ENCODE results near the gene KLRD1. TPM values are rescaled to one million over a fixed set of nuclear protein-coding genes. Genes with fewer than 3 reads are reported as not detected.
"Not testable (repeated sequence)": the region's sequence is repeated elsewhere in the genome, so short reads cannot be mapped to it uniquely, and the experiment has no call there.

Gene KLRD1
- total RNA-seq, 4 donors from 2014 or later: 0.10 to 0.23 (median 0.21) TPM

DNA sequence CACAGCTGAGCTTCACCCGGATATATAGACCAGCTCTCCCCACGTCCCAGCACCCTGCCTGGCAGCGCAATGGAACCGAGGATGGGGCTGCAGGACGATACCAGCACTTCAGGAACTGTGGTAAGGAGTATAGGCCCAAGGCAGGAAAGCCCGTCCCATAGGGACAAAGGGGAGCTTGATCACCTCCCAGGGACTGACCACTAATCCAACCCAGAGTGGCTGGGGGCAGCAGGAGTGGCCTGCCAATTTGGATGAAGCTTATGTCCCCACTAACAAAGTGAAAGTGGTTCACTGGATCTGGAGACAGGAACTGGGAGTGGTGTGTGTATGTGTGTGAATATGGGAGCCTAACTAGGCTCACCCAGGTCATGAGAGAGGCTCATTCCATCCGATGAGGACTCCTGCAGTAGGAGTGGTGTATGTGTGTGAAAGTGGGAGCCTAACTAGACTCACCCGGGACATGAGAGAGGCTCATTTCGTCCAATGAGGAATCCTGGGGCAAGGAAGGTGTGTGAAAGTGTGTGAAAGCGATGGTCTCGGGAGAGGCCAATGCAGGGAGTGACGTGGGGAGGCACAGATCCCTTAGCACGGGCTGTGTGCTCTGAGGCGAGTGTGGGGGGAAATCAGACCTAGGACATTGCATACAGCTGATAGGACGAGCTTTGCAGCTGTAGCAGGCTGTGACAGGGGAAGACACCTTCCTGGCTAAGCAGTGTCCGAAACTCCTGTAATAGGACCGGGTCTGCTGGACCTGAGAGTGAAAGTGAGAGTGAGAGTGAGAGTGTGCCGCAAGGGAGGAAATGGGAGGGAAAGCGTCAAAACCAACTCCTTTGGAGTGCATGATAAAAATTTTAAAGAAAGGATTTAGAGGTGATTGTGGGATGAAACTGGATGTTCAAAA is 56.5 kb downstream of the KLRD1 start:
- Histone ChIP-seq H3K4me1 (peaks cover 6 to 36% of the 10 kb centered on the region in 2 donors), H3K9me3 (no peaks in the 10 kb centered on the region), H3K27me3 (no peaks in the 10 kb centered on the region), H3K27ac (peak overlapping the region; percentile 88 to 94 (median 90)), H3K4me3 (peak overlapping the region; percentile 79 to 90 (median 84)), H3K36me3 (no peaks in the 10 kb centered on the region)
- peak; percentile 16 to 49 for DNase-seq
- intact Hi-C loops (cut with DNase I; ENCODE audit: low total_unique reads) (loop anchor here (2.0 to 10.0 kb wide), 2 partner anchors 29 to 361 kb away; partner anchors contain the start of gene YBX3), in situ Hi-C loops (cut with MboI; ENCODE audit: low sequenced_read_pairs in 4 of 4) (no loop called here)
- ATAC-seq: peak; percentile 78 to 80
- TF ChIP-seq POLR2A (IDR thresholded peaks at IDR 0.05): peak in 1 of 2 donors; percentile 20
- no peak for TF ChIP-seq CTCF (IDR thresholded peaks at IDR 0.05 in 4 of 5, conservative IDR thresholded peaks at IDR 0.05 in 1 of 5)

DNA sequence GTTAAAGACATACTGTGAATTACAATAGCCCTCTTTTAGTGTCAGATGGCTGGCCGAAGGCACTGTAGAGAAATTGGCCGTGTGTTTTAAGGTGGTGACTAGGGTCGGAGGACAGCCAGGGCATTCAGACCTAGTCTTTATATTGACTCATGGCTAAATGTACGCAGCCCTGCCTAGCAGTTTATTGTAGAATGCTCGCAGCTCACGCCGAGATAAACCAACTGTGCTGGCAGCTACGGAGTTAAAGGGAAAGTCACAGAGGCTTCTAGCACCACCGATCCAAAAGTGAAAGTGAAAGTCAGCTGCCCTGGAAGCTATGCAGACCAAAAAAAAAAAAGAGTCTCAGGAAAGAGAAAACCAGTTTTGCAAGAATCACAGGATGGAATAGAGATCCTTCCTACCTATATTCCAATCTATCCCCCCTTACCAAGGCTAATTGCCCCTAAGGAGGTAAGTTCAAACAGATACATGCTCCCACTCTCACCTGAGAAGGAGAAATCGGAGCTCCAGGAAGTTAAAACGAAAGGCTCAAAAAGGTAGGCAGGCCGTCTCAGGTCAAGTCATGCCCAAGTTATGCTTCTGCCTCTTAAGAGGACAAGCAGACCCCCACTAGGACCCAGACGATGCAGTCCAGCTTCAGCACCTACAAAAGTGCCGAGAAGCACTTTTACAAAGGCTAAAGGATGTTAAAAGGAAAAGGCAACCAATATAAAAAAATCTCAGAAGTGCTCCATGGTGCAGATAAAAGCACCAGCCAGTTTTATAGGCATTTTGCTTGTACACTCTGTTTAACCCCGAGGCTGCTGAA is 57.3 kb downstream of the KLRD1 start:
- intact Hi-C loops (cut with DNase I; ENCODE audit: low total_unique reads): loop anchor here (2.0 to 10.0 kb wide), 2 partner anchors 28 to 360 kb away; partner anchors contain the start of gene YBX3
- Histone ChIP-seq H3K27me3 (no peaks in the 10 kb centered on the region), H3K4me3 (peak overlapping the region; percentile 79 to 90 (median 84)), H3K27ac (peak overlapping the region; percentile 88 to 94 (median 90)), H3K36me3 (no peaks in the 10 kb centered on the region), H3K9me3 (no peaks in the 10 kb centered on the region), H3K4me1 (peaks cover 6 to 36% of the 10 kb centered on the region in 2 donors)
- peak; percentile 30 to 56 for DNase-seq
- ATAC-seq: peak; percentile 81 to 86
- TF ChIP-seq POLR2A (IDR thresholded peaks at IDR 0.05) (peak in 1 of 2 donors; percentile 12), CTCF (IDR thresholded peaks at IDR 0.05 in 4 of 5, conservative IDR thresholded peaks at IDR 0.05 in 1 of 5) (no peak)
- in situ Hi-C loops (cut with MboI; ENCODE audit: low sequenced_read_pairs in 4 of 4): no loop called here

DNA sequence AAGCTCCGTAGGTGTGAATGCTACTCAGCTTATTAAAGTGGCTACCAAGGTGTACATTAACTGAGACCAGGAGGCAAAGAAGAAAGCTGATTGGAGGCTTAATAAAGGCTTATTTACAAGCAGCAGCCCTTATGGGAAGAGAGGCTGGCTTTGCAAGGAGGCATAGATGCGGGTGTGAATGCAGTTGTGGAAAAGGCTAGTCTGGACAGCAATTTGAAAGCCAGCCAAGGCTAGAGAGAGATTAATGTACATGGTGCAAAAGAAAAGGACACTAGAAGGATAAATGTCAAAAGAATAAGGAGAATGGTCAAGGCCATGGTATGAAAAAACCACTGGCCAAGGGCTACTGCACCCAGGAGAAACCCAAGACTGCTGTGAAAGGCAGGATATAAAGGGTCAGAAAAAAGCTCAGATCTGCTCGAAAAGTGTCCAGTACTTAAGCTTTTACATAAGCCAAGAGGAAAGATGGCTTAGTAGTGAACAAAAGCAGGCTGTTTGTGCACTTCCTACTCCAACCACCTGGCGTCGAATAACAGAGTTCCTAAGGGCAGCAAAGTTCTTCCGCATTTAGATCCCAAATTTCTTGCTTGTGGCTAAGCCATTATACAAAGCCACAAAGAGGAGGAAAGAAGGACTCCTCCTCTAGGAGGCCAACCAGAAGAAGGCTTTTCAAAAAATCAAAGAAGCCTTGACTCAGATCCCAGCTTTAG is 58.2 kb downstream of the KLRD1 start:
- TF ChIP-seq POLR2A (IDR thresholded peaks at IDR 0.05) (no peak), CTCF (IDR thresholded peaks at IDR 0.05 in 4 of 5, conservative IDR thresholded peaks at IDR 0.05 in 1 of 5) (peak in 1 of 5 experiments; percentile 31)
- Histone ChIP-seq H3K27ac (peak overlapping the region; percentile 88 to 94 (median 90)), H3K9me3 (no peaks in the 10 kb centered on the region), H3K36me3 (no peaks in the 10 kb centered on the region), H3K4me1 (peaks cover 6 to 36% of the 10 kb centered on the region in 2 donors), H3K27me3 (no peaks in the 10 kb centered on the region), H3K4me3 (peak overlapping the region; percentile 79 to 90 (median 84))
- ATAC-seq (no peak), DNase-seq (no peak)
- intact Hi-C loops (cut with DNase I; ENCODE audit: low total_unique reads) (loop anchor here (2.0 to 10.0 kb wide), 2 partner anchors 27 to 359 kb away; partner anchors contain the start of gene YBX3), in situ Hi-C loops (cut with MboI; ENCODE audit: low sequenced_read_pairs in 4 of 4) (no loop called here)

GRCh38 chr12:10366875-10367274 is 59.2 kb downstream of the KLRD1 start:
- TF ChIP-seq CTCF (IDR thresholded peaks at IDR 0.05 in 4 of 5, conservative IDR thresholded peaks at IDR 0.05 in 1 of 5): no peak
- TF ChIP-seq POLR2A (IDR thresholded peaks at IDR 0.05): no peak
- Histone ChIP-seq H3K4me1 (peaks cover 6 to 32% of the 10 kb centered on the region in 2 donors), H3K9me3 (no peaks in the 10 kb centered on the region), H3K27me3 (no peaks in the 10 kb centered on the region), H3K4me3 (no peak overlapping the region), H3K36me3 (no peaks in the 10 kb centered on the region), H3K27ac (peak overlapping the region in 3 of 4 donors; percentile 89 to 94 (median 92))
- no peak for DNase-seq
- no peak for ATAC-seq
- intact Hi-C loops (cut with DNase I; ENCODE audit: low total_unique reads) (loop anchor here (10.0 kb wide), 1 partner anchor 358 kb away; the partner anchor contains the start of gene YBX3), in situ Hi-C loops (cut with MboI; ENCODE audit: low sequenced_read_pairs in 4 of 4) (no loop called here)

DNA sequence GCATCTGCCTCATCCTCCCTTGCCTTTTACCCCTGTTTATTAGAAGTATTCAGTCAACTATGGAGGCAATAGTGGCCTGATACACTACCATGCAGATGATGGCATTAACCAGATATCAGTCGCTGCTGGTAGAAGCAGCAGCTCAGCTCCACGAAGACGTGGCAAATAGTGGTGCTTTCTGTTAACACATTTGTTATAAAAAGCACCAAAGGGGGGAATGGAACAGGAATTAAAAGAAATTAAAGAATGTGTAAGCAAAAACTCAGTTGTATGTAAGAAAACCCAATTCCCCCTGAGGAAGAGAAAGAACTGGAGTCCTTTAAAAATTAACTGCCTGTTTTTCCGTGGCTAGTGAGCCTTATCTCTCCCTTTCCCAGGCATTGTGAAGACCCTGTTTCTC is 60.0 kb downstream of the KLRD1 start:
- ATAC-seq; H3K27me3 ChIP-seq; H3K36me3 ChIP-seq; H3K4me3 ChIP-seq; H3K27ac ChIP-seq; DNase-seq; in situ Hi-C loops (cut with MboI; ENCODE audit: low sequenced_read_pairs in 4 of 4); H3K9me3 ChIP-seq: not testable (repeated sequence)
- intact Hi-C loops (cut with DNase I; ENCODE audit: low total_unique reads): loop anchor here (10.0 kb wide), 1 partner anchor 357 kb away; the partner anchor contains the start of gene YBX3
- peaks cover 6 to 28% of the 10 kb centered on the region in 2 donors for H3K4me1 ChIP-seq

Measured in gastrocnemius medialis (tissue), 4 donors.